Measurements from ENCODE around the gene ANKRD61.
A peak's percentile ranks its signal among the peaks of the same experiment; 100 is the strongest.
"Not testable (repeated sequence)": the region's sequence is repeated elsewhere in the genome, so short reads cannot be mapped to it uniquely, and the experiment has no call there.

ANKRD61 gene

GRCh38 chr7:6030988-6031387 lies at the start of gene ANKRD61:
ANKRD61 (plus strand) TSS chr7:6031376; CDS start chr7:6031376, 0 bp downstream.
- Histone ChIP-seq H3K9me3 (replicated peaks in 1 of 11) (no peaks in the 10 kb centered on the region), H3K9ac (no peak within 1 kb of the TSS; a peak in 1 of 22 replicates), H3K4me1 (peaks cover 16 to 26% (median 20%) of the 10 kb centered on the region in 10 experiments), H3K4me2 (no peak within 1 kb of the TSS), H4K20me1 (peaks cover 0 to 48% (median 0%) of the 10 kb centered on the region in 11 experiments; a peak in 9 of 22 replicates), H3K4me3 (no peak within 1 kb of the TSS), H3K27ac (no peak within 1 kb of the TSS; a peak in 1 of 22 replicates), H3K27me3 (no peaks in the 10 kb centered on the region), H3K36me3 (peaks cover 81 to 100% (median 89%) of the 10 kb centered on the region in 11 experiments)
- TF ChIP-seq Cebpa-rat (IDR thresholded peaks at IDR 0.05): no peak

GRCh38 chr7:5987061-5987460 lies 44.1 kb upstream of the ANKRD61 start:
- not testable (repeated sequence) for H4K20me1 ChIP-seq; H3K9me3 ChIP-seq (replicated peaks in 1 of 11); H3K4me1 ChIP-seq; H3K27me3 ChIP-seq; H3K9ac ChIP-seq; H3K27ac ChIP-seq; H3K4me3 ChIP-seq; H3K4me2 ChIP-seq
- peaks cover 38 to 58% (median 52%) of the 10 kb centered on the region in 11 experiments for H3K36me3 ChIP-seq

GRCh38 chr7:5997210-5997808 lies 33.9 kb upstream of the ANKRD61 start:
- no peaks in the 10 kb centered on the region; a peak in 1 of 20 replicates for H3K4me1 ChIP-seq
- H4K20me1 ChIP-seq: no peaks in the 10 kb centered on the region
- no peaks in the 10 kb centered on the region for H3K9me3 ChIP-seq (replicated peaks in 1 of 11)
- H3K27ac ChIP-seq: no peak overlapping the region
- H3K9ac ChIP-seq: no peak overlapping the region
- no peak for TF ChIP-seq Cebpa-rat (IDR thresholded peaks at IDR 0.05)
- H3K27me3 ChIP-seq: no peaks in the 10 kb centered on the region
- H3K36me3 ChIP-seq: peaks cover 79 to 99% (median 93%) of the 10 kb centered on the region in 11 experiments
- no peak overlapping the region for H3K4me2 ChIP-seq
- H3K4me3 ChIP-seq: no peak overlapping the region

- H3K4me2 ChIP-seq: peak overlapping the region in 10 of 11 experiments; percentile 83 to 97 (median 92); a peak in 16 of 22 replicates
- no peak overlapping the region for H3K4me3 ChIP-seq
- no peak overlapping the region for H3K27ac ChIP-seq
- no peaks in the 10 kb centered on the region for H3K27me3 ChIP-seq
- no peak for TF ChIP-seq Cebpa-rat (IDR thresholded peaks at IDR 0.05)
- H3K4me1 ChIP-seq: peaks cover 26 to 39% (median 35%) of the 10 kb centered on the region in 10 experiments
- peaks cover 12 to 54% (median 39%) of the 10 kb centered on the region in 11 experiments; a peak in 21 of 22 replicates for H3K36me3 ChIP-seq
- H3K9me3 ChIP-seq (replicated peaks in 1 of 11): no peaks in the 10 kb centered on the region
- H3K9ac ChIP-seq: peak overlapping the region in 3 of 11 experiments; percentile 2 to 94 (median 92); a peak in 5 of 22 replicates
- peaks cover 0 to 20% (median 1%) of the 10 kb centered on the region in 11 experiments; a peak in 7 of 22 replicates for H4K20me1 ChIP-seq
These were observed 23.8 kb upstream of the ANKRD61 start for GRCh38 chr7:6007386-6007785.

GRCh38 chr7:6007835-6008590 lies 23.2 kb upstream of the ANKRD61 start:
- H3K4me3 ChIP-seq: peak overlapping the region; percentile 73 to 94 (median 82)
- H3K4me1 ChIP-seq: peaks cover 26 to 44% (median 38%) of the 10 kb centered on the region in 10 experiments
- not testable (repeated sequence) for H3K27me3 ChIP-seq; H3K9me3 ChIP-seq (replicated peaks in 1 of 11)
- peak overlapping the region; percentile 66 to 94 (median 88); a peak in 21 of 22 replicates for H3K27ac ChIP-seq
- peak overlapping the region; percentile 85 to 95 (median 90) for H3K9ac ChIP-seq
- peaks cover 12 to 54% (median 39%) of the 10 kb centered on the region in 11 experiments; a peak in 21 of 22 replicates for H3K36me3 ChIP-seq
- peaks cover 0 to 26% (median 7%) of the 10 kb centered on the region in 11 experiments; a peak in 7 of 22 replicates for H4K20me1 ChIP-seq
- peak overlapping the region; percentile 83 to 97 (median 92) for H3K4me2 ChIP-seq

- Histone ChIP-seq H4K20me1 (peaks cover 0 to 35% (median 7%) of the 10 kb centered on the region in 11 experiments; a peak in 9 of 22 replicates), H3K4me1 (peaks cover 26 to 49% (median 38%) of the 10 kb centered on the region in 10 experiments), H3K9me3 (replicated peaks in 1 of 11) (no peaks in the 10 kb centered on the region), H3K4me3 (peak within 1 kb of the TSS; percentile 73 to 94 (median 82)), H3K36me3 (peaks cover 13 to 54% (median 41%) of the 10 kb centered on the region in 11 experiments), H3K27ac (peak within 1 kb of the TSS; percentile 69 to 94 (median 88)), H3K9ac (peak within 1 kb of the TSS; percentile 85 to 95 (median 90)), H3K27me3 (no peaks in the 10 kb centered on the region), H3K4me2 (peak within 1 kb of the TSS; percentile 83 to 97 (median 92))
- no peak for TF ChIP-seq Cebpa-rat (IDR thresholded peaks at IDR 0.05)
These were observed 22.2 kb upstream of the ANKRD61 start, which contains the start of the genes AIMP2 and PMS2 for GRCh38 chr7:6008668-6009611. AIMP2 (plus strand) TSS chr7:6009272; CDS start chr7:6009364, 92 bp downstream. PMS2 (minus strand) TSS chr7:6009049; CDS start chr7:6009019, 30 bp downstream.

GRCh38 chr7:6010370-6010769 lies 20.8 kb upstream of the ANKRD61 start:
- not testable (repeated sequence) for H3K27me3 ChIP-seq; H3K9me3 ChIP-seq (replicated peaks in 1 of 11)
- peaks cover 0 to 48% (median 16%) of the 10 kb centered on the region in 11 experiments; a peak in 10 of 22 replicates for H4K20me1 ChIP-seq
- peak overlapping the region; percentile 73 to 95 (median 89) for H3K4me2 ChIP-seq
- peaks cover 25 to 55% (median 47%) of the 10 kb centered on the region in 11 experiments for H3K36me3 ChIP-seq
- H3K4me1 ChIP-seq: peaks cover 28 to 49% (median 38%) of the 10 kb centered on the region in 10 experiments
- peak overlapping the region in 9 of 11 experiments; percentile 83 to 95 (median 90); a peak in 18 of 22 replicates for H3K9ac ChIP-seq
- peak overlapping the region in 3 of 11 experiments; percentile 84 to 94 (median 91); a peak in 3 of 22 replicates for H3K27ac ChIP-seq
- peak overlapping the region; percentile 73 to 94 (median 82); a peak in 19 of 20 replicates for H3K4me3 ChIP-seq

- Histone ChIP-seq H4K20me1 (peaks cover 0 to 59% (median 28%) of the 10 kb centered on the region in 11 experiments; a peak in 12 of 22 replicates), H3K27ac (no peak overlapping the region), H3K4me3 (no peak overlapping the region), H3K36me3 (peaks cover 36 to 63% (median 58%) of the 10 kb centered on the region in 11 experiments), H3K4me2 (peak overlapping the region in 10 of 11 experiments; percentile 21 to 95 (median 87); a peak in 18 of 22 replicates), H3K9ac (peak overlapping the region in 7 of 11 experiments; percentile 5 to 92 (median 30); a peak in 9 of 22 replicates), H3K9me3 (replicated peaks in 1 of 11) (no peaks in the 10 kb centered on the region), H3K27me3 (no peaks in the 10 kb centered on the region), H3K4me1 (peaks cover 34 to 49% (median 43%) of the 10 kb centered on the region in 10 experiments)
- no peak for TF ChIP-seq Cebpa-rat (IDR thresholded peaks at IDR 0.05)
These were observed 19.6 kb upstream of the ANKRD61 start for GRCh38 chr7:6011541-6011940.

All from BLaER1 treated with 17β-estradiol and CSF1 and Interleukin-3, amounts not matched to agents 10 nM and 100 nM (cell line).